Mesenchymal stem cell (in vitro differentiated cells and primary cell): ENCODE results near the gene ST6GALNAC3.

Experiments
- DNase-seq: peaks from one replicate; pipeline ENCODE4 v3.0.0-alpha.2; 2013
- H2AFZ ChIP-seq: one replicate; pipeline ENCODE4 v1.6.1; 2013; ENCODE audit warnings: low read depth, mild to moderate bottlenecking, control low read depth, inconsistent platforms, low read length, moderate library complexity
- H2AK5ac ChIP-seq: 2 replicates; pipeline ENCODE4 v1.6.1; 2013; ENCODE audit warnings: low read length, moderate library complexity, mild to moderate bottlenecking, inconsistent platforms; ENCODE audit not compliant: severe bottlenecking
- H2BK120ac ChIP-seq: one replicate; pipeline ENCODE4 v1.6.1; 2013; ENCODE audit warnings: low read depth, mild to moderate bottlenecking, inconsistent platforms, low read length, moderate library complexity
- H2BK12ac ChIP-seq, 2 experiments: one replicate each; pipeline ENCODE4 v1.6.1; 2013; ENCODE audit warnings: inconsistent platforms in 2 of 2, low read length in 2 of 2, mild to moderate bottlenecking in 2 of 2, moderate library complexity in 2 of 2, control low read depth in 1 of 2
- H2BK15ac ChIP-seq: one replicate; pipeline ENCODE4 v1.6.1; 2013; ENCODE audit warnings: mild to moderate bottlenecking, low read depth, inconsistent platforms; ENCODE audit not compliant: poor library complexity, severe bottlenecking
- H2BK5ac ChIP-seq: 2 replicates; pipeline ENCODE4 v1.6.1; 2013; ENCODE audit warnings: low read depth, mild to moderate bottlenecking, low read length, control low read depth, inconsistent platforms; ENCODE audit not compliant: poor library complexity, severe bottlenecking
- H3K14ac ChIP-seq, 2 experiments: one replicate each; pipeline ENCODE4 v1.6.1; 2013; ENCODE audit warnings: inconsistent platforms in 2 of 2, low read length in 2 of 2, control low read depth in 1 of 2, mild to moderate bottlenecking in 1 of 2, moderate library complexity in 1 of 2
- H3K18ac ChIP-seq, 2 experiments: one replicate each; pipeline ENCODE4 v1.6.1; 2013; ENCODE audit warnings: inconsistent platforms in 2 of 2, low read length in 2 of 2, control low read depth in 1 of 2, low read depth in 1 of 2, mild to moderate bottlenecking in 1 of 2
- H3K23ac ChIP-seq, 2 experiments: one replicate each; pipeline ENCODE4 v1.6.1; 2013; ENCODE audit warnings: inconsistent platforms in 2 of 2, low read length in 2 of 2, mild to moderate bottlenecking in 2 of 2, moderate library complexity in 2 of 2, control low read depth in 1 of 2
- H3K27ac ChIP-seq: 2 replicates; pipeline ENCODE4 v1.5.1; 2013; ENCODE audit warnings: mild to moderate bottlenecking, moderate library complexity, low read length, control low read depth, inconsistent platforms; ENCODE audit not compliant: poor library complexity, severe bottlenecking
- H3K27me3 ChIP-seq, 2 experiments: 2 replicates each; pipeline versions ENCODE4 v1.6.1 to v1.7.0; 2013; ENCODE audit warnings: low read length in 2 of 2, mild to moderate bottlenecking in 2 of 2, moderate library complexity in 2 of 2, control low read depth in 1 of 2, inconsistent platforms in 1 of 2; ENCODE audit not compliant: control insufficient read depth in 1 of 2, insufficient read depth in 1 of 2
- H3K36me3 ChIP-seq, 2 experiments: 2 replicates each; pipeline versions ENCODE4 v1.6.1 to v1.7.0; 2013; ENCODE audit warnings: low read length in 2 of 2, control low read depth in 1 of 2, inconsistent platforms in 1 of 2, low read depth in 1 of 2, mild to moderate bottlenecking in 1 of 2; ENCODE audit not compliant: insufficient read depth in 2 of 2, control insufficient read depth in 1 of 2
- H3K4ac ChIP-seq, 2 experiments: one replicate each; pipeline ENCODE4 v1.6.1; 2013; ENCODE audit warnings: inconsistent platforms in 2 of 2, low read length in 2 of 2, mild to moderate bottlenecking in 2 of 2, moderate library complexity in 2 of 2, control low read depth in 1 of 2, low read depth in 1 of 2
- H3K4me1 ChIP-seq: 2 replicates; pipeline ENCODE4 v1.6.1; 2013; ENCODE audit warnings: low read depth, low read length, control low read depth; ENCODE audit not compliant: control insufficient read depth, insufficient read depth
- H3K4me2 ChIP-seq: 2 replicates; pipeline ENCODE4 v1.6.1; 2013; ENCODE audit warnings: low read length, mild to moderate bottlenecking, inconsistent platforms; ENCODE audit not compliant: poor library complexity, severe bottlenecking
- H3K4me3 ChIP-seq, 2 experiments: 2 replicates each; pipeline versions ENCODE4 v1.5.1 to v1.7.0; 2013; ENCODE audit warnings: low read length in 2 of 2, mild to moderate bottlenecking in 2 of 2, control low read depth in 1 of 2, low read depth in 1 of 2; ENCODE audit not compliant: insufficient read depth in 1 of 2
- H3K79me1 ChIP-seq: replicated peaks from 2 replicates; pipeline ENCODE4 v1.6.1; 2013; ENCODE audit warnings: mild to moderate bottlenecking, control low read depth, low read length, inconsistent platforms; ENCODE audit not compliant: poor library complexity, severe bottlenecking
- H3K9ac ChIP-seq: 2 replicates; pipeline ENCODE4 v1.7.0; 2013; ENCODE audit warnings: mild to moderate bottlenecking, low read length, moderate library complexity
- H3K9me3 ChIP-seq: 2 replicates; pipeline ENCODE4 v1.7.0; 2013; ENCODE audit warnings: mild to moderate bottlenecking, low read length; ENCODE audit not compliant: control insufficient read depth
- H4K8ac ChIP-seq: one replicate; pipeline ENCODE4 v1.6.1; 2013; ENCODE audit warnings: inconsistent platforms, mild to moderate bottlenecking, low read length, moderate library complexity
- H4K91ac ChIP-seq: one replicate; pipeline ENCODE4 v1.6.1; 2013; ENCODE audit warnings: mild to moderate bottlenecking, low read length, inconsistent platforms
- WGBS: methylation state at CpG from one replicate; pipeline ENCODE4 v1.1.7; 2013; ENCODE audit warnings: mixed read lengths; 5-methylcytosine and 5-hydroxymethylcytosine counted together

The ST6GALNAC3 gene

GRCh38 chr1:76395059-76395458, 320.5 kb downstream of the ST6GALNAC3 start:
- H3K4me3 ChIP-seq, result no peak overlapping the region
- H2BK15ac ChIP-seq, result no peak overlapping the region
- H3K14ac ChIP-seq, result no peak overlapping the region
- no peak overlapping the region for H3K23ac ChIP-seq
- no peak overlapping the region for H2AFZ ChIP-seq
- H4K8ac ChIP-seq, result no peak overlapping the region
- WGBS, result 73% methylated on average over 1 of the region's 2 CpGs
- H3K18ac ChIP-seq, result no peak overlapping the region
- H3K9ac ChIP-seq, result no peak overlapping the region
- no peak overlapping the region for H2BK5ac ChIP-seq
- DNase-seq, result no peak
- no peak overlapping the region for H4K91ac ChIP-seq
- no peak overlapping the region for H2BK12ac ChIP-seq
- H2BK120ac ChIP-seq, result no peak overlapping the region
- no peak overlapping the region for H3K4ac ChIP-seq
- no peaks in the 10 kb centered on the region for H3K36me3 ChIP-seq
- no peak overlapping the region for H2AK5ac ChIP-seq
- no peaks in the 10 kb centered on the region for H3K4me1 ChIP-seq
- H3K9me3 ChIP-seq, result no peaks in the 10 kb centered on the region
- H3K27me3 ChIP-seq, result no peaks in the 10 kb centered on the region
- no peak overlapping the region for H3K27ac ChIP-seq
- no peaks in the 10 kb centered on the region for H3K79me1 ChIP-seq
- H3K4me2 ChIP-seq, result no peak overlapping the region

GRCh38 chr1:76402128-76402527, 327.6 kb downstream of the ST6GALNAC3 start:
- no peak overlapping the region for H3K18ac ChIP-seq
- no peak overlapping the region for H4K8ac ChIP-seq
- H3K9ac ChIP-seq, result no peak overlapping the region
- no peaks in the 10 kb centered on the region for H3K79me1 ChIP-seq
- H2BK5ac ChIP-seq, result no peak overlapping the region
- H4K91ac ChIP-seq, result no peak overlapping the region
- no peak overlapping the region for H2BK12ac ChIP-seq
- H3K14ac ChIP-seq, result no peak overlapping the region
- no peak overlapping the region for H3K4ac ChIP-seq
- DNase-seq, result no peak
- peaks cover 6% of the 10 kb centered on the region for H3K9me3 ChIP-seq
- H3K23ac ChIP-seq, result no peak overlapping the region
- no peaks in the 10 kb centered on the region for H3K27me3 ChIP-seq
- 97% methylated on average over 2 of the region's 2 CpGs for WGBS
- H3K4me2 ChIP-seq, result no peak overlapping the region
- no peak overlapping the region for H3K4me3 ChIP-seq
- no peak overlapping the region for H2AK5ac ChIP-seq
- H3K4me1 ChIP-seq, result no peaks in the 10 kb centered on the region
- H2BK15ac ChIP-seq, result no peak overlapping the region
- no peak overlapping the region for H3K27ac ChIP-seq
- no peak overlapping the region for H2AFZ ChIP-seq
- no peaks in the 10 kb centered on the region for H3K36me3 ChIP-seq
- no peak overlapping the region for H2BK120ac ChIP-seq

DNA sequence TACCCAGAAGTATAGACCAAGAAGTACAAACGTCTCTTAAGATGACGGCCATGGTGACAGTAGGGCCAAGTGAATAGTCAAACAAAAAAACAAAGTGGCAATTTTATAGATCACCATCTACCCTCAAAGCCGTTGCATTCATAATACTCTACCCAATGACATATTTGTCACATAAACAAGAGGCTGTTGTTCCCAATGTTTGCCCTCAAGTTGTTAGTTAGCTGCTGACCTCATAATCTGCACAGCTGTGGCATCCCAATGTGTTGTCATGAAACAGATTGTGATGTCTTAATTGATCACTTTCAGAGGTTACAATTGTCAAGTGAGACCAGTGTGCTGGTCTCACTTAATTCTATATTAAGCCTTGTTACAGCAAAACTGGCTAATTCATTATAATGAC, 333.8 kb downstream of the ST6GALNAC3 start:
- Histone ChIP-seq H3K23ac (no peak overlapping the region), H2BK15ac (no peak overlapping the region), H2AFZ (no peak overlapping the region), H3K27me3 (no peaks in the 10 kb centered on the region), H3K36me3 (no peaks in the 10 kb centered on the region), H2BK120ac (no peak overlapping the region), H3K27ac (no peak overlapping the region), H3K9ac (no peak overlapping the region), H3K4me1 (no peaks in the 10 kb centered on the region), H3K18ac (no peak overlapping the region), H3K14ac (no peak overlapping the region), H4K8ac (no peak overlapping the region), H3K4me2 (no peak overlapping the region), H2AK5ac (no peak overlapping the region), H4K91ac (no peak overlapping the region), H3K79me1 (no peaks in the 10 kb centered on the region), H2BK5ac (no peak overlapping the region), H3K4me3 (no peak overlapping the region), H3K4ac (no peak overlapping the region), H3K9me3 (no peaks in the 10 kb centered on the region), H2BK12ac (no peak overlapping the region)
- WGBS, result 92% methylated on average over 2 of the region's 3 CpGs
- no peak for DNase-seq

GRCh38 chr1:76410499-76410898, 336.0 kb downstream of the ST6GALNAC3 start:
- H3K4me1 ChIP-seq, result no peaks in the 10 kb centered on the region

More at GRCh38 chr1:76410499-76410898, 336.0 kb downstream of the ST6GALNAC3 start:
- H3K14ac ChIP-seq, result no peak overlapping the region
- H3K23ac ChIP-seq, result no peak overlapping the region
- no peak overlapping the region for H2BK5ac ChIP-seq
- no peaks in the 10 kb centered on the region for H3K36me3 ChIP-seq
- H3K9ac ChIP-seq, result no peak overlapping the region
- H3K27ac ChIP-seq, result no peak overlapping the region
- no peak overlapping the region for H2AK5ac ChIP-seq
- WGBS, result 100% methylated on average over 1 of the region's 2 CpGs
- H3K4me2 ChIP-seq, result no peak overlapping the region
- no peaks in the 10 kb centered on the region for H3K79me1 ChIP-seq
- no peak overlapping the region for H4K91ac ChIP-seq
- no peak for DNase-seq
- no peak overlapping the region for H4K8ac ChIP-seq
- no peaks in the 10 kb centered on the region for H3K27me3 ChIP-seq
- no peak overlapping the region for H2BK120ac ChIP-seq
- H2BK15ac ChIP-seq, result no peak overlapping the region
- H3K9me3 ChIP-seq, result no peaks in the 10 kb centered on the region
- H3K4me3 ChIP-seq, result no peak overlapping the region
- no peak overlapping the region for H3K18ac ChIP-seq
- no peak overlapping the region for H3K4ac ChIP-seq
- no peak overlapping the region for H2BK12ac ChIP-seq
- H2AFZ ChIP-seq, result no peak overlapping the region
